Liver (tissue), 3 donors: Measurements from ENCODE around the gene ECM1.

Experiments used
- EGR1 ChIP-seq, 2 donors: IDR thresholded peaks; 2 replicates each; pipeline ENCODE4 v1.6.1; 2016 to 2018; ENCODE audit warnings: antibody characterized with exemption in 2 of 2, low read depth in 2 of 2
- FOXA1 ChIP-seq: IDR thresholded peaks from 2 replicates; pipeline ENCODE4 v1.6.1; 2016; ENCODE audit warnings: antibody characterized with exemption
- GABPA ChIP-seq, 2 donors: IDR thresholded peaks in 1 of 2; conservative IDR thresholded peaks in 1 of 2; 2 replicates each; pipeline ENCODE4 v1.6.1; 2016; ENCODE audit warnings: antibody characterized with exemption in 2 of 2, mild to moderate bottlenecking in 1 of 2, moderate library complexity in 1 of 2
- JUND ChIP-seq, 2 donors: IDR thresholded peaks; 2 replicates each; pipeline ENCODE4 v1.6.1; 2016; ENCODE audit warnings: antibody characterized with exemption in 2 of 2
- RXRA ChIP-seq, 2 donors: IDR thresholded peaks; 2 replicates each; pipeline ENCODE4 v1.6.1; 2017 to 2018; ENCODE audit warnings: antibody characterized with exemption in 2 of 2, mild to moderate bottlenecking in 1 of 2
- SP1 ChIP-seq: IDR thresholded peaks from 2 replicates; pipeline ENCODE4 v1.6.1; 2018; ENCODE audit warnings: antibody characterized with exemption, mild to moderate bottlenecking
- TAF1 ChIP-seq: conservative IDR thresholded peaks from 2 replicates; pipeline ENCODE4 v1.6.1; 2016; ENCODE audit warnings: antibody characterized with exemption, mild to moderate bottlenecking
- YY1 ChIP-seq: IDR thresholded peaks from 2 replicates; pipeline ENCODE4 v1.6.1; 2016; ENCODE audit warnings: antibody characterized with exemption, mild to moderate bottlenecking
- TF ChIP-seq, protein P1 (sequence below): IDR thresholded peaks from 2 replicates; pipeline ENCODE4 v1.6.1; 2016; ENCODE audit warnings: antibody characterized with exemption
- TF ChIP-seq, protein P2 (sequence below): fragments of 150-350 bp; IDR thresholded peaks from 2 replicates; pipeline ENCODE4 v1.5.1; 2017; ENCODE audit warnings: improper control_type of control experiment, low read depth, low read length; ENCODE audit not compliant: missing input control
- TF ChIP-seq, protein P3 (sequence below): IDR thresholded peaks from 2 replicates; pipeline ENCODE4 v1.6.1; 2016; ENCODE audit warnings: antibody characterized with exemption
- TF ChIP-seq, protein P4 (sequence below): IDR thresholded peaks from 2 replicates; pipeline ENCODE4 v1.6.1; 2016; ENCODE audit warnings: antibody characterized with exemption, mild to moderate bottlenecking
- TF ChIP-seq, protein P5 (sequence below): IDR thresholded peaks from 2 replicates; pipeline ENCODE4 v1.6.1; 2016; ENCODE audit warnings: antibody characterized with exemption
- donor health status: healthy.
- donor health status: healthy.

DNA sequence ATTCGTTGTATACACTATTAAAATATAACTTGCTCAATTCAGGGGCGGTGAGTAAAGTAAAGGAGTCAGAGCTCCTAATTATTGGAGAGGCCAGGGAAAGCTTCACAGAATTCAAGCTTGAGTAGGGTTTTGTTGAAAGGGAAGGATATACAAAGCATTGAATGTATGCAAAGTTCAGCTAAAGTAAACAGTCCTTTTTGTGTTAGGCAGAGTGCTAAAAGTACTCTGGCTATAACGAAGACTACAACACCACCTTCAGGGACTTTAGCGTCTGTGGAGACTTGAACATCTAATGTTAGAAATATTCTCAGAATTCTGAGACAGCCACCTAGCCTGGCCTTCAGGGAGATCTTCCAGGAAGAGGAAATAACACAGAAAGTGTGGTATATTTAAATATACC lies 8.7 kb downstream of the ECM1 start:
- TF ChIP-seq, protein P1, sequence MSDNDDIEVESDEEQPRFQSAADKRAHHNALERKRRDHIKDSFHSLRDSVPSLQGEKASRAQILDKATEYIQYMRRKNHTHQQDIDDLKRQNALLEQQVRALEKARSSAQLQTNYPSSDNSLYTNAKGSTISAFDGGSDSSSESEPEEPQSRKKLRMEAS = no peak
- TF ChIP-seq, protein P2, sequence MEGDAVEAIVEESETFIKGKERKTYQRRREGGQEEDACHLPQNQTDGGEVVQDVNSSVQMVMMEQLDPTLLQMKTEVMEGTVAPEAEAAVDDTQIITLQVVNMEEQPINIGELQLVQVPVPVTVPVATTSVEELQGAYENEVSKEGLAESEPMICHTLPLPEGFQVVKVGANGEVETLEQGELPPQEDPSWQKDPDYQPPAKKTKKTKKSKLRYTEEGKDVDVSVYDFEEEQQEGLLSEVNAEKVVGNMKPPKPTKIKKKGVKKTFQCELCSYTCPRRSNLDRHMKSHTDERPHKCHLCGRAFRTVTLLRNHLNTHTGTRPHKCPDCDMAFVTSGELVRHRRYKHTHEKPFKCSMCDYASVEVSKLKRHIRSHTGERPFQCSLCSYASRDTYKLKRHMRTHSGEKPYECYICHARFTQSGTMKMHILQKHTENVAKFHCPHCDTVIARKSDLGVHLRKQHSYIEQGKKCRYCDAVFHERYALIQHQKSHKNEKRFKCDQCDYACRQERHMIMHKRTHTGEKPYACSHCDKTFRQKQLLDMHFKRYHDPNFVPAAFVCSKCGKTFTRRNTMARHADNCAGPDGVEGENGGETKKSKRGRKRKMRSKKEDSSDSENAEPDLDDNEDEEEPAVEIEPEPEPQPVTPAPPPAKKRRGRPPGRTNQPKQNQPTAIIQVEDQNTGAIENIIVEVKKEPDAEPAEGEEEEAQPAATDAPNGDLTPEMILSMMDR = no peak
- TF ChIP-seq TAF1 (no peak), YY1 (no peak), SP1 (no peak), JUND (IDR thresholded peaks at IDR 0.05) (no peak), GABPA (IDR thresholded peaks at IDR 0.05 in 1 of 2, conservative IDR thresholded peaks at IDR 0.05 in 1 of 2) (no peak), FOXA1 (no peak), EGR1 (IDR thresholded peaks at IDR 0.05; ENCODE audit: low read depth in 2 of 2) (no peak), RXRA (IDR thresholded peaks at IDR 0.05) (no peak)
- TF ChIP-seq, protein P3, sequence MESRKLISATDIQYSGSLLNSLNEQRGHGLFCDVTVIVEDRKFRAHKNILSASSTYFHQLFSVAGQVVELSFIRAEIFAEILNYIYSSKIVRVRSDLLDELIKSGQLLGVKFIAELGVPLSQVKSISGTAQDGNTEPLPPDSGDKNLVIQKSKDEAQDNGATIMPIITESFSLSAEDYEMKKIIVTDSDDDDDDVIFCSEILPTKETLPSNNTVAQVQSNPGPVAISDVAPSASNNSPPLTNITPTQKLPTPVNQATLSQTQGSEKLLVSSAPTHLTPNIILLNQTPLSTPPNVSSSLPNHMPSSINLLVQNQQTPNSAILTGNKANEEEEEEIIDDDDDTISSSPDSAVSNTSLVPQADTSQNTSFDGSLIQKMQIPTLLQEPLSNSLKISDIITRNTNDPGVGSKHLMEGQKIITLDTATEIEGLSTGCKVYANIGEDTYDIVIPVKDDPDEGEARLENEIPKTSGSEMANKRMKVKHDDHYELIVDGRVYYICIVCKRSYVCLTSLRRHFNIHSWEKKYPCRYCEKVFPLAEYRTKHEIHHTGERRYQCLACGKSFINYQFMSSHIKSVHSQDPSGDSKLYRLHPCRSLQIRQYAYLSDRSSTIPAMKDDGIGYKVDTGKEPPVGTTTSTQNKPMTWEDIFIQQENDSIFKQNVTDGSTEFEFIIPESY = no peak
- TF ChIP-seq, protein P4, sequence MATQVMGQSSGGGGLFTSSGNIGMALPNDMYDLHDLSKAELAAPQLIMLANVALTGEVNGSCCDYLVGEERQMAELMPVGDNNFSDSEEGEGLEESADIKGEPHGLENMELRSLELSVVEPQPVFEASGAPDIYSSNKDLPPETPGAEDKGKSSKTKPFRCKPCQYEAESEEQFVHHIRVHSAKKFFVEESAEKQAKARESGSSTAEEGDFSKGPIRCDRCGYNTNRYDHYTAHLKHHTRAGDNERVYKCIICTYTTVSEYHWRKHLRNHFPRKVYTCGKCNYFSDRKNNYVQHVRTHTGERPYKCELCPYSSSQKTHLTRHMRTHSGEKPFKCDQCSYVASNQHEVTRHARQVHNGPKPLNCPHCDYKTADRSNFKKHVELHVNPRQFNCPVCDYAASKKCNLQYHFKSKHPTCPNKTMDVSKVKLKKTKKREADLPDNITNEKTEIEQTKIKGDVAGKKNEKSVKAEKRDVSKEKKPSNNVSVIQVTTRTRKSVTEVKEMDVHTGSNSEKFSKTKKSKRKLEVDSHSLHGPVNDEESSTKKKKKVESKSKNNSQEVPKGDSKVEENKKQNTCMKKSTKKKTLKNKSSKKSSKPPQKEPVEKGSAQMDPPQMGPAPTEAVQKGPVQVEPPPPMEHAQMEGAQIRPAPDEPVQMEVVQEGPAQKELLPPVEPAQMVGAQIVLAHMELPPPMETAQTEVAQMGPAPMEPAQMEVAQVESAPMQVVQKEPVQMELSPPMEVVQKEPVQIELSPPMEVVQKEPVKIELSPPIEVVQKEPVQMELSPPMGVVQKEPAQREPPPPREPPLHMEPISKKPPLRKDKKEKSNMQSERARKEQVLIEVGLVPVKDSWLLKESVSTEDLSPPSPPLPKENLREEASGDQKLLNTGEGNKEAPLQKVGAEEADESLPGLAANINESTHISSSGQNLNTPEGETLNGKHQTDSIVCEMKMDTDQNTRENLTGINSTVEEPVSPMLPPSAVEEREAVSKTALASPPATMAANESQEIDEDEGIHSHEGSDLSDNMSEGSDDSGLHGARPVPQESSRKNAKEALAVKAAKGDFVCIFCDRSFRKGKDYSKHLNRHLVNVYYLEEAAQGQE = no peak
- TF ChIP-seq, protein P5, sequence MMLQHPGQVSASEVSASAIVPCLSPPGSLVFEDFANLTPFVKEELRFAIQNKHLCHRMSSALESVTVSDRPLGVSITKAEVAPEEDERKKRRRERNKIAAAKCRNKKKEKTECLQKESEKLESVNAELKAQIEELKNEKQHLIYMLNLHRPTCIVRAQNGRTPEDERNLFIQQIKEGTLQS = no peak
